WTC11 (cell line): Measurements from ENCODE around the gene FMO2. TPM values are rescaled to one million over a fixed set of nuclear protein-coding genes. Genes with fewer than 3 reads are reported as not detected.

ENCODE experiments used
- ATAC-seq: fragments of 200-7000 bp; cut with Tn5 transposase; 2 replicates; pipeline ENCODE4 v1.10.0; 2021; ENCODE audit warnings: mild to moderate bottlenecking, moderate library complexity
- CTCF ChIA-PET: fragments of 300-600 bp; sonication (Branson Sonifier 250); formaldehyde crosslinking; loops from one replicate; lab custom pipeline; 2021; ENCODE audit warnings: antibody characterized with exemption; lab: Charles Lee
- POLR2A ChIA-PET: fragments of 350-600 bp; sonication (Branson Sonifier 250); formaldehyde crosslinking; loops from one replicate; lab custom pipeline; 2021; ENCODE audit warnings: antibody characterized with exemption; lab: Charles Lee
- DNase-seq: peaks from one replicate; pipeline ENCODE4 v3.0.0; 2021; ENCODE audit warnings: low spot score
- H3K27ac Mint-ChIP-seq: 2 replicates; pipeline ENCODE4 v1.8.0; 2021; ENCODE audit warnings: mixed read lengths
- H3K27me3 Mint-ChIP-seq: 2 replicates; pipeline ENCODE4 v1.8.0; 2021; ENCODE audit warnings: low read depth, mild to moderate bottlenecking, moderate library complexity, mixed read lengths
- H3K36me3 Mint-ChIP-seq: 2 replicates; pipeline ENCODE4 v1.8.0; 2021; ENCODE audit warnings: mixed read lengths
- H3K4me1 Mint-ChIP-seq: 2 replicates; pipeline ENCODE4 v1.8.0; 2022; ENCODE audit warnings: mixed read lengths
- H3K4me3 Mint-ChIP-seq: 2 replicates; pipeline ENCODE4 v1.8.0; 2021; ENCODE audit warnings: mild to moderate bottlenecking, moderate library complexity, mixed read lengths
- H3K9me3 Mint-ChIP-seq: 2 replicates; pipeline ENCODE4 v1.8.0; 2021; ENCODE audit warnings: mixed read lengths
- ARID4B ChIP-seq: sonication (generic); formaldehyde crosslinking; IDR thresholded peaks from 2 replicates; pipeline ENCODE4 v1.8.0; 2023; ENCODE audit warnings: missing genetic modification reagents, mild to moderate bottlenecking, borderline replicate concordance
- CREM ChIP-seq: sonication (generic); formaldehyde crosslinking; IDR thresholded peaks from 2 replicates; pipeline ENCODE4 v1.8.1; 2022; ENCODE audit warnings: mild to moderate bottlenecking, missing genetic modification reagents, moderate library complexity
- ELF4 ChIP-seq: sonication (generic); formaldehyde crosslinking; IDR thresholded peaks from 2 replicates; pipeline ENCODE4 v1.8.1; 2022; ENCODE audit warnings: low read depth, mild to moderate bottlenecking, moderate library complexity, missing genetic modification reagents
- ERG ChIP-seq: fragments of 250-450 bp; sonication (Bioruptor Pico); IDR thresholded peaks from 2 replicates; pipeline ENCODE4 v1.8.0; 2021; ENCODE audit warnings: mild to moderate bottlenecking
- FOXK1 ChIP-seq: sonication (generic); formaldehyde crosslinking; IDR thresholded peaks from 2 replicates; pipeline ENCODE4 v1.8.0; 2022; ENCODE audit warnings: mild to moderate bottlenecking, moderate library complexity, missing genetic modification reagents
- MLX ChIP-seq: sonication (generic); formaldehyde crosslinking; IDR thresholded peaks from 2 replicates; pipeline ENCODE4 v1.8.1; 2023; ENCODE audit warnings: mild to moderate bottlenecking, missing genetic modification reagents, moderate library complexity
- MXD4 ChIP-seq: fragments of 250-450 bp; sonication (Bioruptor Pico); IDR thresholded peaks from 2 replicates; pipeline ENCODE4 v1.8.0; 2021; ENCODE audit warnings: mild to moderate bottlenecking, moderate library complexity, borderline replicate concordance
- NFATC4 ChIP-seq: fragments of 250-450 bp; sonication (Bioruptor Pico); IDR thresholded peaks from 2 replicates; pipeline ENCODE4 v1.9.0; 2021; ENCODE audit warnings: mild to moderate bottlenecking
- NR2C2 ChIP-seq: sonication (generic); formaldehyde crosslinking; IDR thresholded peaks from 2 replicates; pipeline ENCODE4 v1.8.0; 2022; ENCODE audit warnings: mild to moderate bottlenecking, missing genetic modification reagents
- OVOL2 ChIP-seq: fragments of 250-450 bp; sonication (Bioruptor Pico); IDR thresholded peaks from 2 replicates; pipeline ENCODE4 v1.9.0; 2021; ENCODE audit warnings: mild to moderate bottlenecking, borderline replicate concordance
- PREB ChIP-seq: sonication (generic); formaldehyde crosslinking; IDR thresholded peaks from 2 replicates; pipeline ENCODE4 v1.8.1; 2022; ENCODE audit warnings: mild to moderate bottlenecking, missing genetic modification reagents, moderate library complexity, borderline replicate concordance
- PRRX2 ChIP-seq: fragments of 250-450 bp; sonication (Bioruptor Pico); IDR thresholded peaks from 2 replicates; pipeline ENCODE4 v1.8.0; 2021; ENCODE audit warnings: mild to moderate bottlenecking
- RELA ChIP-seq: sonication (generic); formaldehyde crosslinking; IDR thresholded peaks from 2 replicates; pipeline ENCODE4 v1.8.1; 2022; ENCODE audit warnings: missing genetic modification reagents, mild to moderate bottlenecking, borderline replicate concordance
- SMAD3 ChIP-seq: sonication (generic); formaldehyde crosslinking; IDR thresholded peaks from 2 replicates; pipeline ENCODE4 v1.8.0; 2022; ENCODE audit warnings: missing genetic modification reagents, mild to moderate bottlenecking, borderline replicate concordance
- SMAD4 ChIP-seq: sonication (generic); formaldehyde crosslinking; IDR thresholded peaks from 2 replicates; pipeline ENCODE4 v1.8.0; 2022; ENCODE audit warnings: mild to moderate bottlenecking, missing genetic modification reagents
- STAT6 ChIP-seq: sonication (generic); formaldehyde crosslinking; conservative IDR thresholded peaks from 2 replicates; pipeline ENCODE4 v1.8.1; 2023; ENCODE audit warnings: mild to moderate bottlenecking, low read depth, missing genetic modification reagents, moderate library complexity
- ZNF232 ChIP-seq: sonication (generic); formaldehyde crosslinking; IDR thresholded peaks from 2 replicates; pipeline ENCODE4 v1.8.0; 2022; ENCODE audit warnings: mild to moderate bottlenecking, missing genetic modification reagents
- ZNF263 ChIP-seq: sonication (generic); formaldehyde crosslinking; IDR thresholded peaks from 2 replicates; pipeline ENCODE4 v1.8.1; 2022; ENCODE audit warnings: low read depth, mild to moderate bottlenecking, moderate library complexity, missing genetic modification reagents
- ZNF396 ChIP-seq: fragments of 250-450 bp; sonication (Bioruptor Pico); IDR thresholded peaks from 2 replicates; pipeline ENCODE4 v1.8.0; 2021; ENCODE audit warnings: mild to moderate bottlenecking, moderate library complexity, borderline replicate concordance
- ZNF671 ChIP-seq: fragments of 250-450 bp; sonication (Bioruptor Pico); IDR thresholded peaks from 2 replicates; pipeline ENCODE4 v1.8.0; 2021; ENCODE audit warnings: mild to moderate bottlenecking
- total RNA-seq: library from RNA; stranded (reverse); gene quantifications from 3 replicates; pipeline ENCODE4 v1.2.3, GENCODE V29; 2021

FMO2 gene
- total RNA-seq, 1 experiment from 2014 or later, result not detected

- no peak for TF ChIP-seq STAT6 (CRISPR knock-in tag)
- no peak for TF ChIP-seq MLX (CRISPR knock-in tag)
- TF ChIP-seq, all 79 proteins: peak for 0
Observed at GRCh38 chr1:171256940-171257606, 72.0 kb downstream of the FMO2 start (continued).

- H3K4me1 Mint-ChIP-seq, result peaks cover 21% of the 10 kb centered on the region
- TF ChIP-seq ARID4B (CRISPR knock-in tag) (no peak), FOXK1 (CRISPR knock-in tag) (no peak), ZNF232 (CRISPR knock-in tag) (no peak), ZNF396 (no peak)
- no peaks in the 10 kb centered on the region for H3K36me3 Mint-ChIP-seq
- H3K4me3 Mint-ChIP-seq, result no peak overlapping the region
- H3K27ac Mint-ChIP-seq, result no peak overlapping the region
- CTCF ChIA-PET, result interaction anchor here (1.0 to 6.2 kb wide), 5 partner anchors 9 to 68 kb away, joined by 3 to 49 read pairs (median 9); partner anchors contain the start of gene FMO4
- H3K27me3 Mint-ChIP-seq, result no peaks in the 10 kb centered on the region; the same call in 1 of the 2 replicates
- no peak for DNase-seq
- no peaks in the 10 kb centered on the region for H3K9me3 Mint-ChIP-seq
- POLR2A ChIA-PET, result interaction anchor here (0.6 kb wide), 1 partner anchor 383 kb away, joined by 3 read pairs; no protein-coding TSS in a partner anchor
- ATAC-seq, result no peak
Observed at GRCh38 chr1:171257607-171258076, 72.5 kb downstream of the FMO2 start.

- H3K27me3 Mint-ChIP-seq, result no peaks in the 10 kb centered on the region
- H3K9me3 Mint-ChIP-seq, result no peaks in the 10 kb centered on the region
- DNase-seq (no peak), ATAC-seq (peak; percentile 60)
- peaks cover 15% of the 10 kb centered on the region for H3K4me1 Mint-ChIP-seq
- H3K27ac Mint-ChIP-seq, result no peak overlapping the region
- no peak overlapping the region for H3K4me3 Mint-ChIP-seq
- no peaks in the 10 kb centered on the region for H3K36me3 Mint-ChIP-seq
- CTCF ChIA-PET, result interaction anchor here (1.3 to 6.2 kb wide), 4 partner anchors 9 to 55 kb away, joined by 6 to 49 read pairs (median 28); partner anchors contain the start of gene FMO4
- POLR2A ChIA-PET, result no interaction called here
- TF ChIP-seq SMAD3 (CRISPR knock-in tag), result no peak
- no peak for TF ChIP-seq RELA (CRISPR knock-in tag)
- TF ChIP-seq, all 79 proteins: peak for 0
Observed at GRCh38 chr1:171258429-171258828, 73.3 kb downstream of the FMO2 start.

GRCh38 chr1:171258943-171259342 lies 73.8 kb downstream of the FMO2 start:
- no peaks in the 10 kb centered on the region for H3K36me3 Mint-ChIP-seq
- CTCF ChIA-PET, result interaction anchor here (1.3 to 6.2 kb wide), 4 partner anchors 8 to 54 kb away, joined by 6 to 49 read pairs (median 28); partner anchors contain the start of gene FMO4
- TF ChIP-seq ELF4 (CRISPR knock-in tag), result no peak
- no peak for TF ChIP-seq CREM (CRISPR knock-in tag)
- no peak for TF ChIP-seq OVOL2 (CRISPR knock-in tag)
- no peak for TF ChIP-seq ERG (CRISPR knock-in tag)
- TF ChIP-seq ZNF671, result no peak
- no peak for TF ChIP-seq PRRX2
- no peak for TF ChIP-seq MXD4 (CRISPR knock-in tag)
- no peak for TF ChIP-seq PREB (CRISPR knock-in tag)
- TF ChIP-seq ZNF263, result no peak
- TF ChIP-seq SMAD4 (CRISPR knock-in tag), result no peak
- TF ChIP-seq NFATC4 (CRISPR knock-in tag), result no peak
- no peak for TF ChIP-seq NR2C2 (CRISPR knock-in tag)
- DNase-seq (no peak), ATAC-seq (peak; percentile 15; the same call in 1 of the 2 replicates)
- H3K27me3 Mint-ChIP-seq, result no peaks in the 10 kb centered on the region
- H3K4me3 Mint-ChIP-seq, result no peak overlapping the region
- no peaks in the 10 kb centered on the region for H3K9me3 Mint-ChIP-seq
- no peak overlapping the region for H3K27ac Mint-ChIP-seq
- POLR2A ChIA-PET, result no interaction called here
- peaks cover 18% of the 10 kb centered on the region for H3K4me1 Mint-ChIP-seq
